Fibroblast of lung (primary cell): ENCODE results near the gene GRK4. TPM values are rescaled to one million over a fixed set of nuclear protein-coding genes. Genes with fewer than 3 reads are reported as not detected.
A peak's percentile ranks its signal among the peaks of the same experiment; 100 is the strongest.

Experiments
- DNase-seq, 2 donors: peaks; one replicate each; pipeline versions ENCODE4 v3.0.0 to v3.0.0-alpha.2; 2010; ENCODE audit warnings: low read depth in 2 of 2
- H2AFZ ChIP-seq: 2 replicates; pipeline ENCODE4 v1.5.1; 2012; ENCODE audit warnings: low read length, control low read depth, inconsistent platforms
- H3K27ac ChIP-seq: 2 replicates; pipeline ENCODE4 v1.5.1; 2011; ENCODE audit warnings: low read length, control low read depth; ENCODE audit not compliant: insufficient read depth
- H3K27me3 ChIP-seq: 2 replicates; pipeline ENCODE4 v1.5.1; 2011; ENCODE audit warnings: mild to moderate bottlenecking, low read length; ENCODE audit not compliant: control insufficient read depth, insufficient read depth
- H3K36me3 ChIP-seq: 2 replicates; pipeline ENCODE4 v1.5.1; 2011; ENCODE audit warnings: low read length; ENCODE audit not compliant: control insufficient read depth, insufficient read depth
- H3K4me1 ChIP-seq: 2 replicates; pipeline ENCODE4 v1.5.1; 2011; ENCODE audit warnings: low read length; ENCODE audit not compliant: control insufficient read depth, insufficient read depth; ENCODE audit errors: extremely low read depth
- H3K4me2 ChIP-seq: 2 replicates; pipeline ENCODE4 v1.5.1; 2011; ENCODE audit warnings: low read length, control low read depth; ENCODE audit not compliant: insufficient read depth; ENCODE audit errors: extremely low read depth
- H3K4me3 ChIP-seq, 4 experiments: fragments of 200-600 bp in 1 of 4; sonication (generic) in 1 of 4; replicated peaks in 1 of 4; 2 replicates each; pipeline ENCODE4 v1.5.1; 2011 to 2016; ENCODE audit warnings: low read length in 4 of 4, low read depth in 3 of 4, mild to moderate bottlenecking in 3 of 4, control low read depth in 2 of 4, inconsistent platforms in 1 of 4, mixed read lengths in 1 of 4; ENCODE audit not compliant: insufficient read depth in 1 of 4; ENCODE audit errors: control extremely low read depth in 1 of 4
- H3K79me2 ChIP-seq: 2 replicates; pipeline ENCODE4 v1.5.1; 2012; ENCODE audit warnings: mild to moderate bottlenecking, low read length, inconsistent platforms; ENCODE audit not compliant: control insufficient read depth, insufficient read depth
- H3K9ac ChIP-seq: 2 replicates; pipeline ENCODE4 v1.5.1; 2011; ENCODE audit warnings: mild to moderate bottlenecking, low read length, control low read depth; ENCODE audit not compliant: insufficient read depth
- H3K9me3 ChIP-seq: 2 replicates; pipeline ENCODE4 v1.5.1; 2012; ENCODE audit warnings: low read depth, low read length; ENCODE audit not compliant: control insufficient read depth, insufficient read depth
- H4K20me1 ChIP-seq: 2 replicates; pipeline ENCODE4 v1.5.1; 2011; ENCODE audit warnings: low read length; ENCODE audit not compliant: control insufficient read depth, insufficient read depth; ENCODE audit errors: extremely low read depth
- CTCF ChIP-seq, 2 donors: IDR thresholded peaks in 1 of 2; conservative IDR thresholded peaks in 1 of 2; 1 replicate in 1 of 2; 2 replicates in 1 of 2; pipeline ENCODE4 v1.5.1; 2011 to 2012; ENCODE audit warnings: low read length in 2 of 2, control low read depth in 1 of 2, inconsistent platforms in 1 of 2, low read depth in 1 of 2, mild to moderate bottlenecking in 1 of 2
- EZH2 ChIP-seq: IDR thresholded peaks from 2 replicates; pipeline ENCODE4 v1.5.1; 2012; ENCODE audit warnings: low read length, control low read depth, mild to moderate bottlenecking; ENCODE audit errors: missing control alignments
- polyA plus RNA-seq, 2 donors: library from polyadenylated mRNA; depleted of rRNA in 1 of 2; stranded (reverse) in 1 of 2; unstranded in 1 of 2; fragments of >200 nt; gene quantifications; 2 replicates each; pipeline ENCODE4 v1.2.1, GENCODE V29; 2011 to 2012; ENCODE audit warnings: missing spikeins in 1 of 2
- total RNA-seq: library from RNA; depleted of rRNA; stranded (reverse); fragments of >200 nt; gene quantifications from 2 replicates; pipeline ENCODE4 v1.2.1, GENCODE V29; 2014

GRK4 gene
- total and polyA plus RNA-seq, 2 donors (not counting 1 experiment from before 2014, with no cell fraction given), result 4.4 to 5.9 TPM

- H3K27me3 ChIP-seq, result peaks cover 6% of the 10 kb centered on the region
- TF ChIP-seq CTCF (conservative IDR thresholded peaks at IDR 0.05 in 1 of 2, IDR thresholded peaks at IDR 0.05 in 1 of 2; ENCODE audit: low read depth in 1 of 2, low read length in 2 of 2), result no peak
- no peak for TF ChIP-seq EZH2
- no peaks in the 10 kb centered on the region for H3K9me3 ChIP-seq
- H4K20me1 ChIP-seq, result no peaks in the 10 kb centered on the region
- no peaks in the 10 kb centered on the region for H3K79me2 ChIP-seq
- H3K4me2 ChIP-seq, result no peak overlapping the region
- no peaks in the 10 kb centered on the region for H3K4me1 ChIP-seq
- H2AFZ ChIP-seq, result no peak overlapping the region
- no peak for DNase-seq
- H3K9ac ChIP-seq, result no peak overlapping the region
- no peaks in the 10 kb centered on the region for H3K36me3 ChIP-seq
- H3K4me3 ChIP-seq, result no peak overlapping the region
- no peak overlapping the region for H3K27ac ChIP-seq
Measured at GRCh38 chr4:3059943-3060342, 96.6 kb downstream of the GRK4 start.

GRCh38 chr4:3060946-3061345, 97.6 kb downstream of the GRK4 start:
- Histone ChIP-seq H3K9ac (no peak overlapping the region), H2AFZ (no peak overlapping the region), H3K9me3 (no peaks in the 10 kb centered on the region), H3K4me2 (no peak overlapping the region), H3K36me3 (no peaks in the 10 kb centered on the region), H3K4me3 (no peak overlapping the region), H3K79me2 (no peaks in the 10 kb centered on the region), H4K20me1 (no peaks in the 10 kb centered on the region), H3K27me3 (peaks cover 6% of the 10 kb centered on the region), H3K27ac (no peak overlapping the region), H3K4me1 (no peaks in the 10 kb centered on the region)
- TF ChIP-seq CTCF (conservative IDR thresholded peaks at IDR 0.05 in 1 of 2, IDR thresholded peaks at IDR 0.05 in 1 of 2; ENCODE audit: low read depth in 1 of 2, low read length in 2 of 2), result no peak
- no peak for TF ChIP-seq EZH2
- no peak for DNase-seq

GRCh38 chr4:3062471-3062870, 99.1 kb downstream of the GRK4 start:
- TF ChIP-seq CTCF (conservative IDR thresholded peaks at IDR 0.05 in 1 of 2, IDR thresholded peaks at IDR 0.05 in 1 of 2; ENCODE audit: low read depth in 1 of 2, low read length in 2 of 2), result no peak
- no peak for TF ChIP-seq EZH2
- Histone ChIP-seq H4K20me1 (no peaks in the 10 kb centered on the region), H3K27ac (no peak overlapping the region), H3K4me3 (no peak overlapping the region), H3K79me2 (no peaks in the 10 kb centered on the region), H3K36me3 (no peaks in the 10 kb centered on the region), H2AFZ (no peak overlapping the region), H3K9me3 (no peaks in the 10 kb centered on the region), H3K4me1 (no peaks in the 10 kb centered on the region), H3K9ac (no peak overlapping the region), H3K27me3 (peaks cover 6% of the 10 kb centered on the region), H3K4me2 (no peak overlapping the region)
- peak; percentile 63 to 83 for DNase-seq
